SK-N-SH (cell line): ENCODE data around the gene TBCEL.

Experiments used
- CTCF ChIP-seq: fragments of 200-600 bp; sonication (generic); IDR thresholded peaks from 2 replicates; pipeline ENCODE4 v1.6.1; 2017; ENCODE audit warnings: antibody characterized with exemption, mild to moderate bottlenecking, moderate library complexity
- EP300 ChIP-seq, 2 experiments: IDR thresholded peaks; 2 replicates each; pipeline versions ENCODE4 v1.4.0 to v1.6.1; 2012; ENCODE audit warnings: borderline replicate concordance in 1 of 2, low read depth in 1 of 2, low read length in 1 of 2
- NFIC ChIP-seq: IDR thresholded peaks from 2 replicates; pipeline ENCODE4 v1.4.0; 2012; ENCODE audit warnings: borderline replicate concordance
- NRF1 ChIP-seq: IDR thresholded peaks from 2 replicates; pipeline ENCODE4 v1.6.1; 2012; ENCODE audit warnings: low read depth, mild to moderate bottlenecking, low read length
- RFX5 ChIP-seq: IDR thresholded peaks from 2 replicates; pipeline ENCODE4 v1.6.1; 2012; ENCODE audit warnings: mild to moderate bottlenecking, improper control_type of control experiment, low read length
- SMC3 ChIP-seq: IDR thresholded peaks from 2 replicates; pipeline ENCODE4 v1.6.1; 2012; ENCODE audit warnings: low read depth, low read length, improper control_type of control experiment
- TAF1 ChIP-seq: IDR thresholded peaks from 2 replicates; pipeline ENCODE4 v1.6.1; 2012; ENCODE audit warnings: low read depth, mild to moderate bottlenecking, low read length, moderate library complexity, borderline replicate concordance
- USF1 ChIP-seq: IDR thresholded peaks from 2 replicates; pipeline ENCODE4 v1.4.0; 2012; ENCODE audit warnings: low read depth, borderline replicate concordance
- YY1 ChIP-seq: IDR thresholded peaks from 2 replicates; pipeline ENCODE4 v1.4.0; 2012; ENCODE audit warnings: low read depth, mild to moderate bottlenecking

- TF ChIP-seq TAF1 (no peak), EP300 (IDR thresholded peaks at IDR 0.05; ENCODE audit: borderline replicate concordance in 1 of 2, low read depth in 1 of 2, low read length in 1 of 2) (no peak), CTCF (peak; percentile 36; the same call in 1 of the 2 replicates), SMC3 (no peak), NFIC (no peak), USF1 (no peak), NRF1 (peak; percentile 16; the same call in 1 of the 2 replicates), RFX5 (no peak), YY1 (no peak)
Measured at GRCh38 chr11:120985718-120986569, 38.0 kb upstream of the TBCEL start.
